WTC11 (cell line): Measurements from ENCODE around the gene ABHD4.

Experiments
- CBFB ChIP-seq: sonication (generic); formaldehyde crosslinking; IDR thresholded peaks from 2 replicates; pipeline ENCODE4 v1.8.1; 2022; ENCODE audit warnings: mild to moderate bottlenecking, low read depth, missing genetic modification reagents
- CREM ChIP-seq: sonication (generic); formaldehyde crosslinking; IDR thresholded peaks from 2 replicates; pipeline ENCODE4 v1.8.1; 2022; ENCODE audit warnings: mild to moderate bottlenecking, missing genetic modification reagents, moderate library complexity
- CTCF ChIP-seq: fragments of 200-600 bp; IDR thresholded peaks from 2 replicates; pipeline ENCODE4 v1.8.0; 2022; ENCODE audit warnings: antibody characterized with exemption
- E2F1 ChIP-seq: sonication (generic); formaldehyde crosslinking; IDR thresholded peaks from 2 replicates; pipeline ENCODE4 v1.8.0; 2022; ENCODE audit warnings: mild to moderate bottlenecking, missing genetic modification reagents
- JUN ChIP-seq: sonication (generic); formaldehyde crosslinking; IDR thresholded peaks from 2 replicates; pipeline ENCODE4 v1.8.0; 2023; ENCODE audit warnings: mild to moderate bottlenecking, missing genetic modification reagents
- NR2C2 ChIP-seq: sonication (generic); formaldehyde crosslinking; IDR thresholded peaks from 2 replicates; pipeline ENCODE4 v1.8.0; 2022; ENCODE audit warnings: mild to moderate bottlenecking, missing genetic modification reagents
- TCF7 ChIP-seq: sonication (generic); formaldehyde crosslinking; IDR thresholded peaks from 2 replicates; pipeline ENCODE4 v1.8.0; 2022; ENCODE audit warnings: mild to moderate bottlenecking, low read depth, missing genetic modification reagents, moderate library complexity
- USF2 ChIP-seq: sonication (generic); formaldehyde crosslinking; IDR thresholded peaks from 2 replicates; pipeline ENCODE4 v1.8.1; 2023; ENCODE audit warnings: mild to moderate bottlenecking, missing genetic modification reagents, moderate library complexity
- TF ChIP-seq, protein P1 (sequence below): sonication (generic); formaldehyde crosslinking; IDR thresholded peaks from 2 replicates; pipeline ENCODE4 v1.8.1; 2023; ENCODE audit warnings: mild to moderate bottlenecking, moderate library complexity, missing genetic modification reagents

GRCh38 chr14:22556990-22557623, 41.0 kb upstream of the ABHD4 start:
- TF ChIP-seq CREM (CRISPR knock-in tag): no peak
- TF ChIP-seq, protein P1, sequence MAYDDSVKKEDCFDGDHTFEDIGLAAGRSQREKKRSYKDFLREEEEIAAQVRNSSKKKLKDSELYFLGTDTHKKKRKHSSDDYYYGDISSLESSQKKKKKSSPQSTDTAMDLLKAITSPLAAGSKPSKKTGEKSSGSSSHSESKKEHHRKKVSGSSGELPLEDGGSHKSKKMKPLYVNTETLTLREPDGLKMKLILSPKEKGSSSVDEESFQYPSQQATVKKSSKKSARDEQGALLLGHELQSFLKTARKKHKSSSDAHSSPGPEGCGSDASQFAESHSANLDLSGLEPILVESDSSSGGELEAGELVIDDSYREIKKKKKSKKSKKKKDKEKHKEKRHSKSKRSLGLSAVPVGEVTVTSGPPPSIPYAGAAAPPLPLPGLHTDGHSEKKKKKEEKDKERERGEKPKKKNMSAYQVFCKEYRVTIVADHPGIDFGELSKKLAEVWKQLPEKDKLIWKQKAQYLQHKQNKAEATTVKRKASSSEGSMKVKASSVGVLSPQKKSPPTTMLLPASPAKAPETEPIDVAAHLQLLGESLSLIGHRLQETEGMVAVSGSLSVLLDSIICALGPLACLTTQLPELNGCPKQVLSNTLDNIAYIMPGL: peak; percentile 67; the same call in 1 of the 2 replicates
- TF ChIP-seq CTCF: peak; percentile 100
- TF ChIP-seq USF2 (CRISPR knock-in tag): no peak
- TF ChIP-seq JUN (CRISPR knock-in tag): no peak
- no peak for TF ChIP-seq E2F1
- TF ChIP-seq NR2C2: no peak
- TF ChIP-seq TCF7 (CRISPR knock-in tag): no peak
- no peak for TF ChIP-seq CBFB (CRISPR knock-in tag)
